Bronchial epithelial cell (primary cell): ENCODE data around the gene KCTD5. TPM values are rescaled to one million over a fixed set of nuclear protein-coding genes. Genes with fewer than 3 reads are reported as not detected.

Source experiments
- DNase-seq: peaks from one replicate; pipeline ENCODE4 v3.0.0-alpha.2; 2010; ENCODE audit warnings: low read depth
- FAIRE-seq: peaks from 2 replicates; lab custom pipeline; 2011; peaks lifted over from hg19 to GRCh38; lab: Jason Lieb, UNC
- H3K27me3 ChIP-seq: 2 replicates; pipeline ENCODE4 v1.5.1; 2011; ENCODE audit warnings: low read length; ENCODE audit not compliant: control insufficient read depth, insufficient read depth
- H3K36me3 ChIP-seq: 2 replicates; pipeline ENCODE4 v1.5.1; 2011; ENCODE audit warnings: low read length; ENCODE audit not compliant: control insufficient read depth, insufficient read depth
- H3K4me3 ChIP-seq: 2 replicates; pipeline ENCODE4 v1.5.1; 2011; ENCODE audit warnings: mild to moderate bottlenecking, low read depth, low read length, control low read depth
- CTCF ChIP-seq: IDR thresholded peaks from 2 replicates; pipeline ENCODE4 v1.5.1; 2011; ENCODE audit warnings: mild to moderate bottlenecking, moderate library complexity, low read length, control low read depth, inconsistent platforms; ENCODE audit not compliant: insufficient read depth, severe bottlenecking
- total RNA-seq: library from RNA; depleted of rRNA; stranded (reverse); fragments of >200 nt; gene quantifications from 2 replicates; pipeline ENCODE4 v1.2.1, GENCODE V29; 2014

The KCTD5 gene
- total RNA-seq, 1 donor from 2014 or later = 28.4 TPM

- no peak for FAIRE-seq
- H3K36me3 ChIP-seq = no peaks in the 10 kb centered on the region
- H3K27me3 ChIP-seq = no peaks in the 10 kb centered on the region
- no peak for TF ChIP-seq CTCF
- H3K4me3 ChIP-seq = no peak overlapping the region
- no peak for DNase-seq
Measured at GRCh38 chr16:2743007-2743810, 60.9 kb downstream of the KCTD5 start.

DNA sequence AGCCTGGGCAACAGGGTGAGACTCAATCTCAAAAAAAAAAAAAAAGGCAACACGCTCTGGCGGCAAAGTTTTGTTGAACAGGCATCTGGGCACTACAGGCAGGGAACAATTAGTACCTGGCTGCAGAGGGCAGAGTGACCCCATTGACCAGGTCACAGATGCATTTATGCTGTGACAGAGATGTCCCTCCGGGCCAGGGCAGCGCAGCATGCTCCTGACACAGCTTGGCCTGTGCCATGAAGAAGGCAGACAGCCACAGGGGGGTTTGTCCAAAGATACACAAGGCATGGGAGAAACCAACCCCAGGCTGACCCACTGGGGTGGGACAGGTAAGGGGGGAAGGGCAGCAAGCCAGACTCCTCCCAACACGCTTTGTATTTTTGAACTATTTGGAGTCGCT lies 62.4 kb downstream of the KCTD5 start:
- DNase-seq = no peak
- Histone ChIP-seq H3K4me3 (no peak overlapping the region), H3K36me3 (no peaks in the 10 kb centered on the region), H3K27me3 (no peaks in the 10 kb centered on the region)
- no peak for TF ChIP-seq CTCF
- no peak for FAIRE-seq

GRCh38 chr16:2745116-2745890 lies 63.0 kb downstream of the KCTD5 start:
- H3K4me3 ChIP-seq = no peak overlapping the region
- FAIRE-seq (no peak), DNase-seq (no peak)
- no peaks in the 10 kb centered on the region for H3K27me3 ChIP-seq
- no peak for TF ChIP-seq CTCF
- no peaks in the 10 kb centered on the region for H3K36me3 ChIP-seq

GRCh38 chr16:2745961-2746360 lies 63.6 kb downstream of the KCTD5 start:
- Histone ChIP-seq H3K4me3 (no peak overlapping the region), H3K36me3 (no peaks in the 10 kb centered on the region), H3K27me3 (no peaks in the 10 kb centered on the region)
- no peak for DNase-seq
- TF ChIP-seq CTCF = no peak
- no peak for FAIRE-seq

GRCh38 chr16:2748757-2749455 lies 66.6 kb downstream of the KCTD5 start:
- DNase-seq (no peak), FAIRE-seq (no peak)
- H3K27me3 ChIP-seq = no peaks in the 10 kb centered on the region
- H3K36me3 ChIP-seq = no peaks in the 10 kb centered on the region
- no peak overlapping the region for H3K4me3 ChIP-seq
- TF ChIP-seq CTCF = no peak
